HG03442 (cell line): Measurements from ENCODE around the gene ZEB2.
A peak's percentile ranks its signal among the peaks of the same experiment; 100 is the strongest.

Experiments
- ATAC-seq: cut with Tn5 transposase; IDR thresholded peaks from one replicate; pipeline ENCODE4 v1.9.1; 2021; ENCODE audit warnings: mild to moderate bottlenecking, moderate library complexity; ENCODE audit not compliant: unreplicated experiment

ZEB2 gene

DNA sequence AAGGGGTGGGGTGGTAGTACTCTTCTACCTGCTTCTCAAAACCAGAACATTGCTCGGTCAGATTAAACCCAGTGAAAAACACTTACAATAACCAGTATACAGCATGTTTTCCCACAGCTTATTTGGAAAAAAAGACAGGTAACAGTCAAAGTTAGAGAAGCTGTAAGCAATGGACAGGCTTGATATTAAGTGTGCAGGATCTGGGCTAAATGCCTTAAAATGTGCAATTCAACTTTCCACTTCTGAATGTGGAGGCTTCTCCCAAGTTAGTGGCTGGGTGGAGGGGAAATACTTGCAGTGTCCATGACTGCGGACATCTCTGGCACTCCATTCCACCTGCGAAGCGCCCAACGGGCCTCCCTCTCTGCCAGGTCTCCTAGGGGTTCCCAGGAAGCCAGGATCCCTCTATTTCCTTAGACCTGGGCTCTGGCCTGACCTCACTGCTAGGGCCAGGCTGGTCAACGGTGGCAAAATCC lies 5.3 kb downstream of the ZEB2 start:
- ATAC-seq: no peak

DNA sequence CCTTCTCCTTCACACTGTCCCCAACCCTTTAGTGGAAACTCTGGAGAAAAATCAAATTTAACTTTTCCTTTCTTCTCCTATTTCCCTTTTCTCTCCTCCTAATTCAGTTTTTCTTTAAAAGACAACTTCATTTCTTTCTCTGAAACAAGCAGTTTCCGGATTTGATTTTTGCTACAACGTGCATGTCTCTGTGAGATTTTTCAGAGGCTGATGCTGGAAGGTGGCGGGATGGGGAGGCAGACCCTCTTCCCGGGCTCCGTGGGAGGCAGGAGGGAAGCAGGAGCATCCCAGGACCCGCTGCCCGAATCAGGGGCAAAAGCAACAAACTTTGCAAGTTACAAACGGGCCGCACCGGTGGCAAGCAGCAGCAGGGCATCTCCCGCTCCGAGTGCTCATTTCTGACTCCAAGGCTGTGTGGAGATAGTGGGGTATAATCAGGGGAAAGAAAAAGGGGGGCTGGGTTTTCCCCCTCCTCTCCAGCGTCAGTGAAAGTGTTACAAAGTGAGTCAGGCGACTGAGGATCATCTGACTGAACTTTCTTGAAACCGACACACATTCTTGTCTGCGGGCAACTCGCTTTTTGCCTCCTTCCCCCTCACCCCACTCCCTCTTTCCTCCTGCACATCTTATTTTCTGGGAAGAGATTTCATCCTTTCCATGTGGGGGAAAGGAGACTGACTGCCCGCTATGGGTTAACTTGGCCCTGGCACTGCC lies 6.4 kb downstream of the ZEB2 start:
- ATAC-seq: no peak

DNA sequence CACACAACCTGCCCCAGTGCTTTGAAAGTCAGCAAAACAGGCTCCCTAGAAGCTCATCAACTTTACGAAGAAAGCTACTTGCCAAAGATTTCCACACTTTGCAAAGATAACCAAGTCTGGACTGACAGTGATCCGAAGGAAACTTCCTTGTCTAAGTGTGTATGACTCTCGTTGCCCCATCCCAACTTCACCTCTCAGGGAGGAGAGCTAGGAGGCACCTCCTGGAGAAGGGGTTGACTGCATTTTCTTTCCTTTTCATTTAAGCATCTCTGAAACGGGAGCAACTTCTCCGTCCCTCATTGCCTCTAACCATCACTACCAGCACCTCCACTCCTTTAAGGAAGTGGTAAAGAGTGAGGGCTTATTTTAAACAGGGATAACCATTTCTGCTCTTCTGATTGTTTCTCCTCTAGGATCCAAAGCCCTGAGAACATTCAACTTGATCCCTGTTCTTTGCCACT lies 7.0 kb downstream of the ZEB2 start:
- no peak for ATAC-seq

DNA sequence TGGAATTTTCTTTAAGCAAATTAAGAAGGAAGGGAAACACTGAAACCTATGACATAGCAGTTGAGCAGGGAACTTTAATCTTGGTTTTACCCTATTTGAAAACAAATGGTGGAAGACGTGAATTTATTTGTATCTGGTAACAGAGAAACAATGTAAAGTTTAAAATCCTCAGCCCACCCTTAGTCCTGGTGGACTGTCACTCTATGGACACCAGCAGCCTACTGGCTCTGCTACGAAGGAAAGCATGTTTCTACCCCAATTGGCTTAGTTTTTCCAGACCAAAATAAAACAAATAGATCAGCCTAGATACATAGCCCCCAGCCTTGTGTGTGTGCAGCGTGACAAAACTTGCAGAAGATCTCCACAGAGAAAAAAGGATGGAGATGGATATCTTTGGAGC lies 7.4 kb downstream of the ZEB2 start:
- no peak for ATAC-seq

DNA sequence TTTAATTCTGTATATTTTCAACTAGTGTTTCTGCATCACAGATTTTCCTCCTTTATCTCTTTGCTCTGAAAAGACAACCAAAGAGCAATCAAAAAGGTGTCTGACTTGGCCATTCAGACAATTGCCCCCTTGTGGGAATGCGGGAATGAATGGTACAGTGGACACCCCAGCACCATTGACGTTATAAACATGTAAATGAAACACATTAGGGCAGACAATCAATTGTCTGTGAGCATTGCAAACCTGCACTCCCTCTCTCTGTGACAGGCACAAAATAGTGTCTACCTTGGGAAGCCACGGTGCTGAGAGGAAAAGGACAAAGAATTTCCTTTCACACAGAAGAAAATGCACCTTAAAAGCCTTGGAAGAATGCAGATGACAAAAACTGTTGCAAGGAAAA lies 8.0 kb downstream of the ZEB2 start:
- ATAC-seq: no peak

DNA sequence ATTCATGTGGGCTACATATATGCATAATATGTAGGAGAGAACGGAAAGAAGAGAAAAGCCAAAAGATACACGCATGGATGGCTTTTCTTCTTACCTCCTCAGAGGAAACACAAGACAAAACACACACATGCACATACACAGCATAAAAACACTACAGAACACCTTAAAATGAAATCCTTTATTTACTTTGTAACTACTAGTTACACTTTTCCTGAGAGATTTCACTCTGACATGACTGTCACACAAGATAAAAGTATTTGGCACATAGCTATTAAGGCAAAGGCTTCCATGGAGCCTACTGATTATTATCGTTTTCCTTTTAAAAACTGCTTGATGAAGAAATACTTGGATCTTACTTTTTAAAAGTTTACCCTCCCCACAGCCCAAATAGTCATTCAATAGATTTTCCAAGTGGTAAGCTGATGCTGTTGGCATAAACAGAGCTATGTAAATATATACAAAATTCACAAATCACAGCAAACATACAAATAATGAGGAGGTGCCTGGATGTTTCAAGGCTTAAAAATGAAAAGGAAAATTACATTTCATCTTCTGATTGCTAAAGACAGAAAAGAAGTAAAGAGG lies 8.6 kb downstream of the ZEB2 start:
- ATAC-seq: no peak

DNA sequence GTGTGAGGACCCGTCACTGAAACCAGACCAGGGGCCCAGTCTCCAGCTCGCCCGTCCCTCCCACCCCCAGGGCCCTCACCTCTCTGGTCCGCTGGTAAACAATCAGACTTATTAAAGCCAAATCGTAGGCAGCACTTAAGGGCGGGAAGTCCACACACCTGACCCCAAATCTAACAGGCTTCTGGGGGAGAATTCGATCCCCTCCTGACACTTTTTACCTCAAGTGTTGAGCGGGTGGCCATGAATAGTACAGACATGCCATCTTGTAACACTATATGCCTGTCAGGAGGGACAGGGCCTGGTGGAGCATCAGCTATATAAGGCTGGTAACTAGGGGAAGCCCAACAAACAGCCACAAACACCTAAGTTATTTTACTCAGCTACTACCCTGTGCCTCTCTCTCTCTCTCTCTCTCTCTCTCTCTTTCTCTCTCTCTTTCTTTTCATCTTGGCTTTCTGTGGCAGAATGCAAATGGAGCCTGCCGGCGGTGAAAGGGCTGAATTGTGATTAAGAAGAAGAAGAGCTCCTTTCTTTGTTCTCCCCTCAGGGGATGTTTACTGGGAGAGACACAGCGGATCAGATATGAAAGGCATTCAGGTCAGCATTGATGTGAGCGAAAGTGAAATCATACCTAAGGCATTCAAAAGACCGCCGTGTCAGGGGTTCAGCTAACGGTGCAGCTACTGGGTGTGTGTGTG lies 9.5 kb downstream of the ZEB2 start:
- ATAC-seq: peak; percentile 81

DNA sequence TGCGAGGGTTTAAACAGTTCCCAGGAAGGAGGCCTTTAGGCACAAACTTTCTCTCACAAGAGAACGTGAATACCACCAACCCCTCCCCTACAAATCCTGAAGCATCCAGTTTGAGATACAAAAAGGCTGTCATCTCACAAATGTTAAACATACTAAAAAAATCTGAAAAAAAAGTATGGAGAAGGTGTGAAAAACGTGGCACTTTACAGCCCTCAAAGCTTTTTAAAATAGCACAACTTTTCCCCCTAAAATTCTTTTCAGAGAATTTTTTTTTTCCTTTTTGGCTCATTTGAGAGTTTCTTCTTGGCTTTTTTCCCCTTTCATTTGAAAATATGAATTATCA lies 10.1 kb downstream of the ZEB2 start:
- no peak for ATAC-seq

DNA sequence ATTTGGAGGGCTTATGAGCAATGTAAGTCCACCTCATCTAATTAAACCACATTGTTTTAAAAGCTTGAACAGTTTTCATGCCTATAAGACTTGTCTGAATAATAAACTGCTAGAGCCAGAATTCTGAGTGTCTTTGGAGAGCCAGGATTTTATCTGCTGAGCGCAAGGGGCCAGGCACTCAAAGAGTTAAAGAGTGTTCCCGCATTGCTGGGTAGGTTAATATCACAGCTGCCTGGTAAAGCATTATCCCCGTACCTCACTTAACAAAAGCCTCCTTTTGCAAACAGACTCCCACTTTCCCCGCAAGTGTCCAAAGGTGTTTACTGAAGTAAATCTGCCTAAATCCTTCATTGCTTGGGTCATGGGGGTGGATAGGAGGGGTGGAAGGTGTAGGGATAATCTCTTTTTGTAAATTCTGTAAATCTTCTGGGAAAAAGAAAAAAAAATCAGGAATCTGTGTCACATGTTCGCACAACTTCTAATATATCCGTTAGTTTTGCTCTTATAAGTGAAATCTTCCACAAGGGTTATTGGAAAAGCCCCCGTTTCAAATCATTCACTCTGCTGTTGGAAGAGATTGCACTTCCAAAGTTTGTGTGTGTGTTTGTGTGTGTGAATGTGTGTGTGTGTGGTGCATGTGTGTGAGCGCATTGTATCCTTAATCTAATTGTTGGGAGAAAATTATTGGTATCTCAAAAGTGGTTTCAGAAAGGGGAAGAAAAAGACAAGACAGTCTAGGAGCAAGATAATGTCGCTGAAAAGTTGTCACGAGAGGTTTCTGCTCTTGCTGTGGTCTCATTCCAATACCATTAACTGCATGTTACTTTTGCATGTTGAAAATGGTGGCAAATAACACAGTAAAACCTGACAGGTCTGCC lies 10.7 kb downstream of the ZEB2 start:
- ATAC-seq: no peak

DNA sequence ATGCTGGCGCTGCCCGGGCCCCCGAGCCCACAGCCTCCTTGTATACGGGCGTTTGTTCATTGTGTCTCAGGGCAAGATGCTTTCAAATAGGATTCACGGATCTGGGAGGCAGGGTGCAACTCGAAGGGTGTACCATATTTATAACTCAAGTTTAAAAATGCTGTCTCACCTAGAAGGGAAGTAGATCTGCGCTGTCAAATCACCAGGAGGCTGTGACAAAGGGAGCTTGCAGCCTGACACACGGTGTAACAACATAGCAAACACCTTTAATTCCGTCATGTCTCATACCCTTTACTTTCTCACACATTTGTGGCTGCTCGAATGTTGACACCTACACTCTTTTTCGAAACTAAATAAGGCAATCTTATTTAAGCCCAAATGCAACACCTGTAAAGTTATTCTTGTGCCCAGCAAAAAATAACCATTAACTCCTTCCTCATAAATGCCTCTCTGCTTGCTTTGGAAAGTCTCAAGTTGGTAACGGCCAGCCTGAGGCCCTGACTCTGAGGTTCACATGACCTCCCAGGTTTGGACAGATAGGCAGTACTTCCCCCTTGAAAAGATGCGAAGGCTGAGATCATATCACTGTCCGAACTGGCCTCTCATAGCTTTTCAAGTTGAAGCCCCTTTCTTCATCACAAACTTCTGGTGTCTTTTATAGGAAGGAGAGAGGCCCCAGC lies 11.6 kb downstream of the ZEB2 start:
- ATAC-seq: no peak

DNA sequence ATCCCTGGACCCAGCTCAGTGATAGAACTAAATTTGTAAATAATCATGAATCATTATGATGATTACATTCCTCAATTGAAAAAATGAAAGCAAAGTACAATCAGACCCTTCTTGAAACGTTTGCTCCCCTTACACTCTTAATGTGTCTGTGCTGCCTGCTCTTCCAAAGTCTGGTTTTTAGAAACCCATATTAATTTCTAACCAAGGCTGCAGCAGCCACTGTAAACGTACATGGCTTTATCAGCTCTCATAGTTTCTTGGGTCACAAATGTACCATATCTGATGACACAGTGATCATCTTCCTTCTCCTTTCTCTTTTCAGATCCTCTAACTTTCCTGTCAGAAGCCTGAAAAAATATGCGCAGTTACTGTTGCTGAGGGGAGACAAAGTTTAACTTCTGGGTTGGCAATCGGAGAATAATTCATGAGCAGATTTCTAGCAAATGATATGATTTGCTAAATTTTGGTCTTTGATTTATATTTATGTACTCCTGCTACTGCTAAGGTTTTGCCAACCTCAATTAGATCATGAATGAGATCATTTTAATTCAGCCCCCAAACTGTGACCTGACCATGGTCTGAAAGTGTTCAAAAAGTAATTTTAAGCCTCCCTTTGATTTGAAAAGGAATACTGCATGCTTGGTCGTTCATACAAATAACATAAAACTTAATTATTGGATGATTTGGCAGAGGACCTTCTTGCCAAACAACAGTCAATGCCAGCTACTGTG lies 12.3 kb downstream of the ZEB2 start:
- no peak for ATAC-seq

DNA sequence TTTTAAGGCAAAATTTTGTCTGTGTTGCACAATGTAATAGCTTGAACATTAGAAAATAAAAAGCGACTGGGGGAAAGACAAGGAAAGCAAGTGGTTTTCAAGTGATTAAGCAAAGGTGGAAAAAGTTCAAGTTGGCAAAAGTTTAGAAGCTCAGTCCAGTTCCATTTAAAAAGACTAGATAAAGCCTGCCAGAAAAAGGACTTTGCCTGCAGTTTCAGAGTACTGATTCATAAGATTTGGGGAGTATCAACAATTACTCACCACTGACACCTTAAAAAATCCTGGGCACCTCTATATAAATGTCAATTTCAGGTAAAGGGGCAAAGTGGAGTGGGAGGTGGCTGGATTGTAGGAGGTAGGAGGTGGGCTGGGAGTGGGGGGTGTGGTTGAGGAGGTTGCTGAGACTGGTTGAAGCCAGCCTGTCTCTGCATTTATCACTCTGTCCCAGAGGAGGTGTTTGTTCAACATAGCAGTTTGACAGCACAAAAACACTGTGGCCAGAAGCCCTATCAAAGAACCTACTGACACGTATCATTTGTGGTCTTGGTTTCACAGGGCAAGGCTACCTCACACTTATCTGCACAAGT lies 14.6 kb downstream of the ZEB2 start:
- no peak for ATAC-seq

DNA sequence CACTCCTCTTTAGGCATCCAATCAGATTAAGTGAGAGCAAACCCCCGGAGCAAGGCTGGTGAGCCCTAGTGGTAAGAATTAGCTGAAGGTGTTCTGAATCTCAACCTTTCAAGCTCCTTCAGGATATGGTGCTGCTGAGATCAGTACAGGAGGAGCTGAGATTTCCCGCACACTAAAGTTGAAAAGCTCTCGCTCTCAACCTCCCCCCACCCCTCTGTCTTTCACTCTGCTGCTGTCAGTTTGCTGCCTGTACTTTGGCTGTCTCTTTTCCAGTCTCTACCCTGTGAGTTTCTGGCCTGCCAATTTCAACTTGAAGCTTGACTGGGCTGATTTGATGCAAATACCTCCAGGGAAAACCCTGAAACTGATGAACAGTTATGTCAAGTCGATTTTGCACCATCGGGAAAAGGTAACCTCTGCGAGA lies 15.7 kb downstream of the ZEB2 start:
- ATAC-seq: no peak

DNA sequence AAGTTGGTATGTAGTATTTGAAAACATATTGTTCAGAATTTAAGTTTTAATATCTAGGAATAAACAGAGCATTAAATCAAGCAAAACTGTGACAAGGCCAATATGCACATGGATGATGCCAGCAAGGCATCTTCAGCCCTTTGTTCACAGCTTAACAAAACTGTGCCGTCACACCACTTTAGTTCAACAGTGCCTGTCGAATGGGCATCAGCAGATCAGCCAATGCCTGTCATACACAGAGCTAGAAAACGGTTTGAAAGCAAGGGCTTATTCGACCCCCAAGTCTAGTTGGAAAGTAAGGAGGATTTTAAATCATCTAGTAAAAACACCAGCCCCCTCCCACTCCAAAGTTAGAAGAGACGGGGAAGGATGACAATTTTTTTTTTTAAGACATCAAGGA lies 16.7 kb downstream of the ZEB2 start:
- no peak for ATAC-seq

DNA sequence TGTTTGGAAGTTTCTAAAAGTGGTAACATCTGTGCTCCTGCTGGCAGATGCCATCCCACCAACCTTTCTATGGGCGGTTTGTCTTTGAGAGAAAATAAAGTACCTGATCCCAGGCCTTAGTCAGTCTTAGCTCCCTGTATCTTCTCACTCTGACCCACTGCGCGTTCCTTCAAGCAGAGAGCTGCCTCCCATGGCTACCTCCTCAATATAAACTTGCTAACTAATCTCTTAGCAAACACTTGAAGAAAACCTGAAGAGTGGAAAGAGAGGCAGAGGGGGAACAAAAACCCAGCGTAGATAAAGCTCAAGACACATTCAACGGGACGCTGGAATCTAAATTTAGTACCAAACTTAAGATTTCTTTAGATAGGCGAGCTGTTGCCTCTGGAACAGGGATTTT lies 17.6 kb downstream of the ZEB2 start:
- ATAC-seq: no peak

DNA sequence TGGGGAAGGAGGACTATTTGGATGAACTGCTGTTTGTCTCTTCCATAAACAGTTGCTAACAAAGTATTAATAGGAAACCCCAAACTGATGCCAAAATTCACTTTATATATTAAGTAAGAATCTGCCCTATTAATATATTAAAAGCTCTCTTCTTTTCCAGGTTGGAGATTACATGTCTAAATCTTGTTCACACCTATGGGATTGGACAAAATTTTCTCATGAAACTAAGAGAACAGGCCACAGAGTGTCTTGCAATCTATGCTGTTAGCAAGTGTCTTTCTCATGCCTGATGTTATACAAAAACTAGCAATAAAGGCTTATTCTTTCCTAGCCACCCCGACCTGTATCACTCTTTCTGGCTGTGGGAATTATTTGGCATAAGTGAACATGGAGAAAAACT lies 18.3 kb downstream of the ZEB2 start:
- no peak for ATAC-seq

DNA sequence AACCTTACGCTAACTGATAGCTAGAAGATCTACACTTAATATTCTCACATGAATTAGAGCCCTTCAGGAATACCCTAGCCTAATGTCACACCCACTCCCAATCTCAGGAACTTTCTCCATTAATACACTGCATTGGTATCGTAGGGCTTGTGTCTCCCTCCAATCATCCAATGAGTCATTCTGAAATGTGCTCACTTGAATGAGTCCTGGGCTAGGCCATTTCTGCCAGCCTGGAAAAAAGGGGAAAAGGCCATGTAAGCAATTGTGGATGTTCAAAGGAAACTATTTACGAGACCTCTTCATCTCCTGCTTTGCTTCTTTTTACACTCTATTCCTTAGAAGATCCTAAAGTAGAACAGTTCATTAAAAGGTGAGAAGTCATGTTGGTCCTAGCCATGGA lies 18.8 kb downstream of the ZEB2 start:
- ATAC-seq: no peak

DNA sequence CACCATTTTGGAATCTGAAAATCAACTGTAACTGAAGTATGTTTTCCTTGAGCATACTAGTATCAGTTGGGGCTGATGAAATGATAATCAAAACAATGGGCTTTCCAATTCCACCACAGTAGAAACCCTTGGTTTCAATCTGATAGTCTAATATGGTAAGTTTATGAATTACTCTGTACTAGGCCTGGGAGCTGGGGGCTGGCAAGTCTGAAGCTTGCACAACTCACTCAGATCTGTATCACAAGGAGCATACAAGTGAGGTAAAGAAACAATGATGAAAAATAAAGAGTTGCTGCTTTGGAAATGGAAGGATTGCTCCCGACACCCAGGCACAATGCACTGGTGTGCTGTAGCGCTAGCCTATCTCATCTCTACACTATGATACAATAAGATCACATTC lies 19.4 kb downstream of the ZEB2 start:
- no peak for ATAC-seq

DNA sequence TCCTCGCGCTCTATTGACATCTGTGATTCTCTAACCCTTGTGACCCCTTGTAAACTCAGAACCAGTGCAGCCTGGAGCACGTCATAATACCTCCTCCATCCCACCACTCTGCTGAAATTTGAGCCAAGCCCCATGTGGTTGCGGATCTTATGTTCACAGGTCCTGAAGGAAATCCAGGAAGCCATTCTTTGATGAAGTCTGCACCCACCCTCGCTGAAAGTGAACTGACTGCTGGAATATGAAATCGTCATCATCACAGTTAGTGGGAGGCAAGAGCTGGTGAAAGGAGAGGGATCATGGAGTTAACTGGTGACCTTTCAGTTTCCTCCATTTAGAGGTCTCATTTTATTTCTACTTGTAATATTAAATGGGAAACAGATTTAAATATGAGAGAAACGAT lies 21.6 kb downstream of the ZEB2 start:
- no peak for ATAC-seq
